T follicular helper cell (primary cell): ENCODE measurements around the gene NELFCD.
"Not testable (repeated sequence)": the region's sequence is repeated elsewhere in the genome, so short reads cannot be mapped to it uniquely, and the experiment has no call there.

Source experiments
- DNase-seq: peaks from one replicate; pipeline ENCODE4 v3.0.0-alpha.2; 2020; ENCODE audit warnings: low read depth

The NELFCD gene

DNA sequence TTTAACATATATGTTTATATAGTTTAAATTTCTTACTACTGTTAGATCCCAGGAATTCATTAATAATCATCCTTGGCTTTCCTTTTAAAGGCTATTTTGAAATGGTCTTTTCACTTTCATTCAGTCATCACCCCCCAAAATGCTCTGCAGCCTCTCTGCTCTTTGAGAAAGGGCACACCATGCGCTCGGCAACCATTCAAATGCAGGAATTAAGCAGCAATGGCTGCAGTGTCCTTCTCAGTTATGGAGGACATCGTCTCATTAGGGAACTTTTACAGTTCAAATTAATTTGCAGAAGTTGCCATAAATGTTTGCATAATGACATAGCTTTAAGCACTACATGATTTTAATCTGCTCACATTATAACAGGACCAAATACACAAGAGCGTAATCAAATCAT lies 44.5 kb downstream of the NELFCD start:
- no peak for DNase-seq

DNA sequence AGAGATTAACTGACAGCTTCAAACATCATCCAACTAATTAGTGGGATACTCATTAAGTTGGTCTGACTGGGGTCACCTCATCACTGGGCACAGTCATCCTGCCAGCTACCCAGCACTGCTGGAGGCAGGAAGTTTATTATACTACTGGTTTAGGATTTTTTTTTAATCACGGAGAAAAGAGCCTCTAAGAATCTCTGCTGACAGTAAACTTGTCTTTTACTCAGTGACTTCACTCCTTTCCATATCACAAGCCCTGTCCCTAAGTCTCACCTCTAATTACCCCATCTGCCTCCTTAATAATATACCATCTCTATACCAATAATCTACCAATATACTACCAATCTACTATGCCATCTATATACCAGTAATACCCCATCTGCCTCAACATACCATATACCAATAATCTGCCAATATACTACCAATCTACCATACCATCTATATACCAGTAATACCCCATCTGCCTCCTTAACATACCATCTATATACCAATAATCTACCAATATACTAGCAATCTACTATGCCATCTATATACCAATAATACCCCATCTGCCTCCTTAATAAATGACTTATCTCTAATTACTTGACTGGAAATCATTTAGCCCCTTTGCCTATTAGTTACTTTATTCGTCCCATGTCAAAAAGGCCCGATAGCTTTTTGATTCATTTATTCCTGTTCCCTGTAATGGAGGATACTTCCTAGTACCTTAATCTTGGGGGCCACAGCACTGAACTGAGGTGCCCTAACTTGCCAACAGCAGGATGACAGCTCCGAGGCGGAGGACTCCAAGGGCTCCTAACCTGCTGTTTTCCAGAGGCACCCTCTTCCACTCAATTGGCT lies 46.1 kb downstream of the NELFCD start:
- DNase-seq = no peak

DNA sequence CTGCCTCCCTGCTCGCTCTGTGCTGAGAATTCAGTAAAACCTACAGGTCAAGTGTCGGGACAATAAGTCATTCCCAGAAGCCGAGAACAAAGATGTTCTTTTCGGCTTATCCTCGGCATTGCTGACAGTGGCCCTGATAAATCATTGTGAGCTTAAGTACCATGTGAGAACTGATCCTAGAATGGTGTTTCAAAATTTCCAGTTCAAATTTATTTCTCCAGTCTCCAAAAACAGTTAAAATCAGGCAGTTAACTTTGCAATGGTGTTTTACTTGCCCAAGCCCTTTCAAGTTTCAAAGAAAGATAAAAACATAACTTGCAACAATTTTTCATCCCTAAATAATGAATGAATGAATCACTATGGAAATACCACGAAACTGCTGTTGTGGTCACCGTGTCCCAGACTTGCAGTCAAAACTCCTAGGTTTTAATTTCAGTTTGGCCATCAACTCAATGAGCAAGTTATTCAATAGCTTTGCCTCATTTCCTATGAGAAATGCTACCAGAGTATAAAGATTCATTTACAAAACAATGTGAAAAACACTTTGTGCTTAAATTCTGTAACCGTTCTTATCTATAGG lies 46.8 kb downstream of the NELFCD start:
- DNase-seq = no peak

DNA sequence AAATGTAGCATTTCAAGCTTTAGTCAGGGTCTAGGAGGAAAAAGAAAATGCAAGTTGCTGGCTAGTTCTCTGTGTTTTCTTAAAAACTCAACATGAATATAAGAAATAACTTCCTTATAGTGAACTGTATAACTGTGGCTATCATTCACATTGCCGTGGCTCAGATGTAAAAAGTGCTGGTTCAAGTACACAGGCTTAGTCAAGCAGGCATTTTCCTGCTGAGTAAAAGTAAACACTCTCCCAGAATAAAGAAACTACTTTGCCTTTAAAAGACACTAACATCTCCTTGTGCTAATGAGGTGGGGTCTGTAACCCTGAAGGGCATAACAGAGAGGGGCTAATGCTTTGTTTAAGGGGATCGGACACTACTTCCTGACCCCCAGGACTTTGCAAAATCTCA lies 47.8 kb downstream of the NELFCD start:
- DNase-seq = no peak

DNA sequence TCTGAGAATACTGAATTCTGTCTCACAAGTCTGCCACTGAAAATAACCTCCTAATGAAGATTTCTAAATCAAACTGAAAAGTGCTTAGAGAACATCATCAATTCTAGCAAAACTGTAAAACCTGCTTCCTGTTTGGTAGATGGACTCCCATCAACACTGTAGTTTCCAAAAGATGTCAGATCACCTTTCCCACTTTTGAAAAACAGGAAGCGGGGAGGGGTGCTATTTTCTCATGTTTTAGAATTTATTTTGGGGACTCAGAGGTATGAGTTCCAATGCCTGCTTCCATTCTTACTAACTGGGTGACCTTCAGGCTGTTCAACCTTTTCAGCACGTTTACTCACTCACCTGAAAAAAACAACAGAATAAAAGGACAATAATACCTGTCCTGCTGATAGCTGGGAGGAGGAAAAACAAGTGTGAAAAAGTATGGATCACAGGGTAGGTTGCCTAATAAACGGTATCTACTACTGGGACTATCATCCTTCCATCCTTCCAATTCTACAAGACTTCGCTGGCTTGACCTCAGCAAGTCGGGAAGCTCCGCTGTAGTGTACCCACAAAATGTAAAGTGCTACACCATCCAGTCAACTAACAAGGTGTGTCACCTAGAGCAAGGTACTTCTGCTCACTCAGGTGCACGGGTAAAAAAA lies 50.0 kb downstream of the NELFCD start:
- DNase-seq = no peak

DNA sequence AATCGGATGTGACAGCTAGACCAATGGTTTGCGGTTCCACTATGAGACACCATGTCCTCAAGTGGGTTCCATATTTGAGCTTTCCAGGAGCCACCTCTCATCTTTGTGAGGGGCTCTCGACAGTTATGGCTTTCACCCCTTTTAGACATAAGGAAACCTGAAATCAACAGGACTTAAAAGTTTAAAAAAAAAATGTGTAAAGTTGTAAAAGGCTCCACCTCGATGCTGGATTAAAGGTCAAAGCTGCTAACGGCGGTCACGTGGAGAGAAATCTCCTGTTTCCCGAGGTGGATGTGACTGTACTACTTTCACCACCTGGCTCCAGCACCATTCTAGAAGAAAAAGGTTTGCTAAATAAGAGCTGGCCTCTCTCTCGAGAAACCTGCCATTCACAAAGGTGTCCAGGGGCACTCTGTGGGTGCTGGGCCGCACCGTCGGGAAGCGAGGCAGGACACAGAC lies 50.5 kb downstream of the NELFCD start:
- no peak for DNase-seq

DNA sequence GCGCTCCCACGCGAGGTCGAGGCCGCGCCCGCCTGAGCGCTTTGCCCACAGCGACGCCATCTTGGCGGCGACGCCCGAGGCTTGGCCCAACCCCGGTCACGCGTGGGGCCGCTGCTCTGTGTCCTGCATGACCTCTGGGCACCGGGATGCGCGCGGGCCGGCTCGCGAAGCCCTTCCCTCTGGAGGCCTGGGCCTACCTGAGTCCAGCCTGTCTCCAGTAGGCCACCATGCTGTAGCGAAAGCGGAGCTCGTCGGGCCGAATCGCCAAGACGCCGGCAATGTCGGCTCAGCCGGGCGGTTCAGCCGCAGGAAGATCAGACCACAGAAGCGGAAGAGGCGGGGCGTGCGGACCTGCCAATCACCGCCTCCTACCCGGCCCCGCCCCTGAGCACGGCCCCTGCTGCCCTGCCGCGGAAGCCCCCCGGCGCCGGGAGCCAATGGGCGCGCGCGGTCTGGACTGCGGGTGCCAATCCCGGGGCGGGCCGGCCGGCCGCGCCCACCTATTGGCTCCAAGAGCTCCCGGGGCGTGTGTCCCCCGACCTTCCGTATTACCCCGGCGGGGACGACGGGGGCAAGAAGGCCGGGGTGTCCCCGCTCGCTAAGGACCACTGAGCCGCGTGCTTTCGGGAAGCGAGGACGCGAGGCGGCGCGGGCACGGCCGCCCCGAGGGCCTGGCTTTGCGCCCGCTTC lies 51.1 kb downstream of the NELFCD start, which contains the start of gene ATP5F1E:
Gene ATP5F1E (minus strand): TSS at position 313 of the 690 bp plus-strand sequence. CDS start 84 bp downstream, at position 229.
- DNase-seq = peak; percentile 95

DNA sequence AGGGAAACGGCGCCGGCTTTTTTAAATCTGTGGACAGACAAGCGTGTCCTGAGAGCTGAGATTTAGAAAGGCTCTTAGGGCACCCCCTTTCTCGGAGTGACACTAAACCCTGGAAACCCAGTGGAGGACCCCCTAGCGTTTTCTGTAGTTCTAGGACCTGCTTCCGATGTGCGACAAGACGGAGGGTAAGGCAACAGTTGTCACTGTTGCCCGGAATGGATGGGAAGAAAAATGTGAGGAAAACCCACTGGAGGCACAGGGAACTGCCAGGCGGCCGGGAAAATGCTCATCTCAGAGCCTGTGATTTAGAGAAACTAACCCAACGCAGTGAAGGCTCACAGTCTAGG lies 51.6 kb downstream of the NELFCD start:
- no peak for DNase-seq

DNA sequence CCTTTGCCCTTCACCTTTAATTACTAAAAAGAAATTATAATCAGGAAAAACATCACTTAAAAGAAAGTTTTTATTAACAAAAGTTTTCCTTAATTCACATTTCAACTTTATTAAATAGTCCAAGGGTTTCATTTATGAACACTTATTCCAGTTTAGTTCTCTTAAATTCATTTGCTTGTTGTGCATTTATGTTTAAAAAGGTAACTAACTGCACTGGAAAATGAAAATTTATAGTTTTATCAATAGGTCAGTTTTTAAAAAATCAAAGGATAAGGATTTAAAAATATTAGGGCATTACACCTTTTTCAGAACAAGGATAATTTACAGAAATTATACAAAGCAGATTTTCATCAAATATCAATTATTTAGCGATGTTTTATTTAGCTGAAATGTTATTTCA lies 52.0 kb downstream of the NELFCD start:
- no peak for DNase-seq

DNA sequence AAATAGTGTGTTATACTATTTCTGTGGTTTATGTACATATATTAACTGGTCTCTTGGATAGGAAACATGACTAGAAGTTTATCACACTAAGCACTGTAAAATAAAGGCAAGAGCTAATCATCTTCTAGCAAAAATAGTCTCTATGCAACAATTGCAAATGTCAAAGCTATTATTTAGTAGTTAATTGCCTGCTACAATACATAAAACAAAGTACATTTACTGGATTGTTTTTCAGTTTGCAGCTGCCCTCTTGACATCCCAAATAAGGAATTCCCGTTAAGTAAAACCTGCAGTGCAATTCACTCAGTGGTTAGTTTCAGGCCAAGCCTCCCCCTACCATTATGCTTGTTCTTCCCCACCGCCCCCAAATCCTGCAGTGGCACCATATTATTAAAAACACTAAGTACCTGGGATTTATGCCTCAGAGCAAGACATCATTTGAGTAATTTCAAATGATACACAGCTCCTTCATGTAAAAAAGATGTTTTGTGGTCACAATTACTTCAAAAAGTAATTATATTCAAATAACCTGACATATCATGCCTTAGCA lies 52.6 kb downstream of the NELFCD start:
- DNase-seq = no peak

DNA sequence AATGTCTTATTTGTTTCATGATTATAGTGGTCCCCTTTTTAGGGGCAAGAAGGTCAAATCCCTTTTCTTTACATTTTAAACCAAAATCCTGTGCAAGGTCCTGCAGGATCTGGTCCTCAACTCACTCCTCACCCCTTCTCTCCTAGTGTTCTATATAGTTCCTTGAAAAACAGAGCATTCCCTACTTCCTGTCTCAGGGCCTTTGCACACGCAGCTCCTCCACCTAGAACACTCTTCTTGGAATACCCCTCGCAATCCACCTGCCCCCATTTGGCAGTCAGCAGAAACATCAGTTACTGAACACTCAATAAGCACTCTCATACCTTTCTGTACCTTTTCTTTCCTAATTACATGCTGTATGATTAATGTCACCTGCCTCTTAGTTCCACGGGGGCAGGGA lies 54.3 kb downstream of the NELFCD start:
- no peak for DNase-seq

DNA sequence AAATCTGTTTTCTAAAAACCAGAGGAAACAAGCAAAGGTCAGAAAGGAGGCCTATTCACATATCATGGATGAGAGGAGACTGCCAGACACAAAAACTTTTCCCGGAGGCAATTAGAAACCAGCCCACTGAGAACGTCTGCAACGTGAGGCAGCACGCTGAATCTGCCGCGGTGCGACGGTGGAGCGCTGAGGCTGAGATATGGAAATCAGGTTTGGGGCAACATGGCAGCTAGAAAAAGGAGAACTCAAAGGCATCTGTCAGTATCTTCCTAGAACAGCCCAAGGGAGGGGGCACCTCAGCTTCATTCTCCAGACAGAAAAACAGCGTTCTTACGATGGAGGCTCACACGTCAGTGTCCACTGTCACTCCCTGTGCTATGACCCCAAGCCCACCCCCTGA lies 56.3 kb downstream of the NELFCD start:
- DNase-seq = no peak

DNA sequence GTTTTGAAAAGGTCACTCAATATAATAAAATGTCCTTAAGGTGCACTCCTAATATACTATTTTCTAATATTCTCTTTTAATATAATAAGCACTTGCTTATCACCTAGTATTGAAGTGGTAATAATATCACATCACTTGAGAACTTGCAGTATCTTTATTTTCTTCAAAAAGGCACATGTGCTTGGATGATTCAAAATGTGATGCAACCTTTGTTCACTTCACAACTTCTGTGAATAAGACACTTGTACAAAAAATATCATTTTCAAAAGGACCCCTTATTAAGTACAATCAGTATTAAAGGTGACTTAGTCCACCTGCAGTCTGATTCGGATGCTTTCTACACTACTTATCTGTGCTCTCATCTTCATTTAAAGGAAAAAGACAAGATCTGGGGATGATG lies 58.2 kb downstream of the NELFCD start:
- no peak for DNase-seq

DNA sequence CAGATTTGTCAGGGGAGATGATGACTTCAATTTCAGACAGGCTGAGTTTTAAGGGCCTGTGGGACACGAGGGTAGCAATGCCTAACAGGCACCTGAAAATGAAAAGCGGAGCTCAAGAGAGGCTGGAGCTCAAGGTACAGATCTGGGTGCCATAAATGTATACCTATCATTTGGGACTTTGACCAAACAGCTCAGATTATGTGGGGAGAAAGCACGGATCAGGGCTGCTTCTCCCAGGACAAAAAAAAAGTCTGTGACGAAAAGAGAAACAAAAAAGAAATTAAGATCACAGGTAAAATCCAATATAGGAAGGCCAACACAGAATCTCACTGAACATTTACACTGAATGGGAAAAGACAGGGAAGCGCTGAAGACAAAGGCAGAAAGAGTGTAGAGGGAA lies 59.6 kb downstream of the NELFCD start:
- DNase-seq = no peak

DNA sequence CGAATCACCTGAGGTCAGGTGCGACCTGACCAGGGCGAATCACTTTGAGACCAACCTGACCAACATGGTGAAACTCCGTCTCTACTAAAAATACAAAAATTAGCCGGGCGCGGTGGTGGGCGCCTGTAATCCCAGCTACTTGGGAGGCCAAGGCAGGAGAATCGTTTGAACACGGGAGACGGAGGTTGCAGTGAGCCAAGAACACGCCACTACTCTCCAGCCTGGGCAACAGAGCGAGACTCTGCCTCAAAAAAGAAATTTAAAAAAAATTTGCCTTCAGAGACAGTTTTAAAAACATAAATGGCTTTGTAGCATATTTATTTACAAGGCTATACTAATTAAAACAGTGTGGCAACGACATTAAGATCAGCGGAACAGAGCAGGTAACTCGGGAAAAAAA lies 60.4 kb downstream of the NELFCD start:
- not testable (repeated sequence) for DNase-seq

DNA sequence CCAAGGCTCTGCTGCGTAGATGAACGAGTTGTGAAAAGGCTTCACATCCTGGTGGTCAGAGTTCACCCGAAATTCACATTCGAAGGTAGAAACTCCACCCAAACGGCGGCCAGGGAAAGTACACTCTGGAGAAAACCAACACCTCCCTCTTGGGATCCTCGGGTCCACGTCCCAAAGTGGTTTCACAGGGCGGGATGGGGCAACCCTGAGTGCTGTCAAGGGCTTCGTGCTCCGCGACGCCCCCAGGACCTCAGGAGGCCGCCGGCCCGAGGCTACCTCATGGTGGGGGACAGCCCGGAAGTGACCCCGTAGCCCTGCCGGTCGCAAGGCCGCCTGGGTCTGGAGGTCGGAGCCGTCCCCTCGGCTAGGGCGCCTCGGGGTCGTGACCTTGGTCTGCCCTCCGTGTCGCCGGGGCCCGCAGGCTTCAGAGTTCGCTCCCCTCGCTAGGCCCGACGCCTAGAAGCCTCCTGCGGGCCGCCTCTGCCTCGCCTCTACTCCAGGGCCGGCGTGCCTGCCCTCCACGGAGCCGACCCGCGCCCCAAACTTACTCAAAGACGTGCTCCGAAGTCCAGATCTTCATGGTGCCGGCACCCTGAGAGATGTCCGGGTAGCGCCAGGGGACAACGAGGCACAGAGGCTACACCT lies 61.2 kb downstream of the NELFCD start, which contains the start of gene PRELID3B:
Gene PRELID3B (minus strand): TSS at position 636 of the 645 bp plus-strand sequence. CDS start 56 bp downstream, at position 580.
- DNase-seq = peak; percentile 5

DNA sequence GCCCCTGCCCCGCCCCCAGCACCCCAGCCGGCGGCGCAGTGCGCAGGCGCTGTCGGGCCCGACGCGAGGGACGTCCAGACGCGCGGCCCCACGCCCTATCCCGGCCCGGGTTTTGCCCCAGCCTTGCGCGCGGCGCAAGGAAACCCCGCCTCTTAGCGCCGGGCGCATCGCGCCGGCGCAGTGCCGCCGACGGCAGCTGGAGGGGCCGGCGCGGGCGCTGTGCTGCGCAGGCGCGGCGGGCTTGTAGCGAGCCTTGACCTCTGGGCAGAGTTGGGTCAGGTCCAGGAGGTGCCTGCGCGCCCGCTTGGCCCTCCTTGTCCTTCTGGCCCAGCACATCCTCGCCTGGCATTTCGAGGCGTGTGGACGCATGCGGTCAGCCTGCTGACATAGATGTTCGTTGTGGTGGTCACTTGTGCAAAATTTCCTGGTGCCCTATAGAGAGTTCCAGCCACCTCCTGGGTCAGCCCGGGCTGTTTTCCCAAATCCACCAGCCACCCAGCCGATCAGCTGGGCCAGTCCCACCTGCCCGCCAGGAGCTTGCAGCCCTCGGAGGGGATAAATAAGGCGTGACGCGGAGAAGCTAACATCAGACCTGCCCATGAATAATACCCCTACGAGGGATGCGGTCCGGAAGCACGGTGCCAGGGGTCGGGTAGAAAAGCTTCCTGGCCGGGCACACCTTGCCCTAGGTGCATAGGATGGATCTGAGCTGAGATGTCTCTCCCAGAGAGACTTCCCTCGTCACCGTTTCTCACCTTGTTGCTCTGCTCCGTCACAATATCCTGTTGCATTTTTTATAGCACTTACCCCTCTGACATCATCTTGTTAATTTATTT lies 62.0 kb downstream of the NELFCD start:
- peak; percentile 90 for DNase-seq

DNA sequence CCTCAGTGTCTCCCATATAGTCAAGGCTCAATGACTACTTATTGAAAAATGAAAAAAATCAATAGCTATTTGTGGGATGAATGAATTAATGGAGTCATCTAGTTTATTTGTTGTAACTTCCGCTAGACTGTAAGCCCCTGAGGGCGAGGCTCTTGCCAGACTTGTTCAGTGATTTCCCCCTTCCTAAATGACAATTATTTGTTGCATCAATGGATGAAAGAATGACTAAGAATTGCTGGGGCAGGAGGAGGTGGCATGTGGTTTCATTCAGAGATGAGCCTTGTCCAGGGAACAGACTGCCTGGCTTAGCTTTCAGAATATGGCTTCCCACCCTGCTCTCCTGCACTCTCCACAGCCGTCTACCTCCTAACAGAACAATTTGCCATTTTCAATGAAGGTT lies 62.6 kb downstream of the NELFCD start:
- no peak for DNase-seq

DNA sequence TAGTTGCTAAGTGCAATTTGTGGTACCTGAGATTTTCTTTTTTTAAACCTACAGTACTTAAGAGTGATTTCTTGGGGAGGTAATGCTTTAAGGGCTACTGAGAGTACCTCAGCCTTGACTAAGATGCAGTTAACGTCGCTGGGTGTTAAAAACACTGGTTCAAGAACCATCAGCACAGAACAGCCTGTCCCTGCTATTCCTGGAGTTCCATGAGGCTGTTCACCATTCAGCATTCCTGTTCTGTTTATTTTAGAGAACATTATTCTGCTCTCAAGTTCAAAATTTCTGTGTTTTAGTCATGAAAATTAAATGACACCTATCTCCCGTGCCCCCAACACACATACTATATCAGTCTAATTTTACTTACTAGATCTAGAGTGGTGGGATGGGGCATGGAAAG lies 63.2 kb downstream of the NELFCD start:
- DNase-seq = no peak
